HEK293T (cell line): ENCODE data around the gene PES1.
"Not testable (repeated sequence)": the region's sequence is repeated elsewhere in the genome, so short reads cannot be mapped to it uniquely, and the experiment has no call there.

Experiments used
- CTCF ChIA-PET: fragments of 350-600 bp; formaldehyde crosslinking; extraction: SDS; loops from one replicate; lab custom pipeline; 2021; ENCODE audit warnings: antibody characterized with exemption, inconsistent platforms; lab: Yijun Ruan, JAX
- POLR2A ChIA-PET: fragments of 350-600 bp; formaldehyde crosslinking; extraction: SDS; loops from one replicate; lab custom pipeline; 2020; ENCODE audit warnings: antibody characterized with exemption, inconsistent platforms; lab: Yijun Ruan, JAX
- DNase-seq: peaks from one replicate; pipeline ENCODE4 v3.0.0; 2012; ENCODE audit warnings: mixed read lengths; ENCODE audit errors: extremely low spot score
- ARNT ChIP-seq: fragments of 450-650 bp; IDR thresholded peaks from 2 replicates; pipeline ENCODE4 v1.6.1; 2017; ENCODE audit warnings: mild to moderate bottlenecking
- BHLHE40 ChIP-seq: fragments of 450-650 bp; IDR thresholded peaks from 2 replicates; pipeline ENCODE4 v1.6.1; 2016; ENCODE audit warnings: mild to moderate bottlenecking, moderate library complexity, borderline replicate concordance
- CTBP1 ChIP-seq: fragments of 450-650 bp; IDR thresholded peaks from 2 replicates; pipeline ENCODE4 v1.6.1; 2016; ENCODE audit warnings: borderline replicate concordance
- ELF4 ChIP-seq: fragments of 450-650 bp; IDR thresholded peaks from 2 replicates; pipeline ENCODE4 v1.6.1; 2017; ENCODE audit warnings: antibody characterized with exemption
- FOXA1 ChIP-seq: fragments of 450-650 bp; IDR thresholded peaks from 2 replicates; pipeline ENCODE4 v1.6.1; 2016; ENCODE audit warnings: mild to moderate bottlenecking
- FOXK2 ChIP-seq: fragments of 450-650 bp; IDR thresholded peaks from 2 replicates; pipeline ENCODE4 v1.6.1; 2016; ENCODE audit warnings: mild to moderate bottlenecking
- FOXM1 ChIP-seq: fragments of 450-650 bp; IDR thresholded peaks from 2 replicates; pipeline ENCODE4 v1.6.1; 2017; ENCODE audit warnings: mild to moderate bottlenecking, borderline replicate concordance
- HDGF ChIP-seq: fragments of 450-650 bp; IDR thresholded peaks from 2 replicates; pipeline ENCODE4 v1.6.1; 2017; ENCODE audit warnings: antibody characterized with exemption, borderline replicate concordance
- L3MBTL2 ChIP-seq: fragments of 450-650 bp; conservative IDR thresholded peaks from 2 replicates; pipeline ENCODE4 v1.6.1; 2016; ENCODE audit warnings: mild to moderate bottlenecking
- LEF1 ChIP-seq: fragments of 450-650 bp; IDR thresholded peaks from 2 replicates; pipeline ENCODE4 v1.6.1; 2017; ENCODE audit warnings: mild to moderate bottlenecking, borderline replicate concordance
- NFRKB ChIP-seq: fragments of 450-650 bp; IDR thresholded peaks from 2 replicates; pipeline ENCODE4 v1.6.1; 2016; ENCODE audit warnings: mild to moderate bottlenecking, moderate library complexity
- SP1 ChIP-seq: fragments of 450-650 bp; IDR thresholded peaks from 2 replicates; pipeline ENCODE4 v1.6.1; 2017
- SUZ12 ChIP-seq: fragments of 450-650 bp; IDR thresholded peaks from 2 replicates; pipeline ENCODE4 v1.6.1; 2016; ENCODE audit warnings: mild to moderate bottlenecking
- TARDBP ChIP-seq: fragments of 450-650 bp; IDR thresholded peaks from 2 replicates; pipeline ENCODE4 v1.6.1; 2016
- ZNF384 ChIP-seq: fragments of 450-650 bp; IDR thresholded peaks from 2 replicates; pipeline ENCODE4 v1.6.1; 2016
- TF ChIP-seq, protein P1 (sequence below): fragments of 450-650 bp; IDR thresholded peaks from 2 replicates; pipeline ENCODE4 v1.6.1; 2016

Gene PES1

DNA sequence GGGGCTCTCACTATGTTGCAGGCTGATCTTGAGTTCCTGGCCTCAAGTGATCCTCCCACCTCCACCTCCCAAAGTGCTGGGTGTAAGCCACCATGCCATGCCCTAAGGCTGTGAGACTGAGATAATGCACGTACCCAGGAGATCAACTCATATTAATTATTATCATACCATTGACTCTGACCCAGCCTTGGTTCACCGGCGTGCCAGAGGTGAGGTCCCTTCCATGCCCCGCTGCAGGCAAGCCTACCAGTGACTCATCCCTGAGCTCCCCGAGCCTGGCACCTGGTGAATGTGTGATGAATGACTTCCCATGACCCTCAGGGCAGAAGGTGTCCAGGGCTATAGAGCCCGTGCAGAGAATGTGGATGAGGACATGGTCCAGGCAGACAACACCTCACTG, 29.3 kb downstream of the PES1 start:
- TF ChIP-seq, protein P1, sequence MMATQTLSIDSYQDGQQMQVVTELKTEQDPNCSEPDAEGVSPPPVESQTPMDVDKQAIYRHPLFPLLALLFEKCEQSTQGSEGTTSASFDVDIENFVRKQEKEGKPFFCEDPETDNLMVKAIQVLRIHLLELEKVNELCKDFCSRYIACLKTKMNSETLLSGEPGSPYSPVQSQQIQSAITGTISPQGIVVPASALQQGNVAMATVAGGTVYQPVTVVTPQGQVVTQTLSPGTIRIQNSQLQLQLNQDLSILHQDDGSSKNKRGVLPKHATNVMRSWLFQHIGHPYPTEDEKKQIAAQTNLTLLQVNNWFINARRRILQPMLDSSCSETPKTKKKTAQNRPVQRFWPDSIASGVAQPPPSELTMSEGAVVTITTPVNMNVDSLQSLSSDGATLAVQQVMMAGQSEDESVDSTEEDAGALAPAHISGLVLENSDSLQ: no peak
- TF ChIP-seq HDGF: no peak
- no peak for TF ChIP-seq L3MBTL2
- TF ChIP-seq SP1: no peak
- no peak for TF ChIP-seq LEF1
- TF ChIP-seq ELF4: no peak
- no peak for TF ChIP-seq ARNT
- no peak for TF ChIP-seq FOXA1
- TF ChIP-seq TARDBP: no peak
- no peak for TF ChIP-seq SUZ12
- ChIA-PET CTCF (no interaction called here), POLR2A (no interaction called here)
- DNase-seq: no peak

DNA sequence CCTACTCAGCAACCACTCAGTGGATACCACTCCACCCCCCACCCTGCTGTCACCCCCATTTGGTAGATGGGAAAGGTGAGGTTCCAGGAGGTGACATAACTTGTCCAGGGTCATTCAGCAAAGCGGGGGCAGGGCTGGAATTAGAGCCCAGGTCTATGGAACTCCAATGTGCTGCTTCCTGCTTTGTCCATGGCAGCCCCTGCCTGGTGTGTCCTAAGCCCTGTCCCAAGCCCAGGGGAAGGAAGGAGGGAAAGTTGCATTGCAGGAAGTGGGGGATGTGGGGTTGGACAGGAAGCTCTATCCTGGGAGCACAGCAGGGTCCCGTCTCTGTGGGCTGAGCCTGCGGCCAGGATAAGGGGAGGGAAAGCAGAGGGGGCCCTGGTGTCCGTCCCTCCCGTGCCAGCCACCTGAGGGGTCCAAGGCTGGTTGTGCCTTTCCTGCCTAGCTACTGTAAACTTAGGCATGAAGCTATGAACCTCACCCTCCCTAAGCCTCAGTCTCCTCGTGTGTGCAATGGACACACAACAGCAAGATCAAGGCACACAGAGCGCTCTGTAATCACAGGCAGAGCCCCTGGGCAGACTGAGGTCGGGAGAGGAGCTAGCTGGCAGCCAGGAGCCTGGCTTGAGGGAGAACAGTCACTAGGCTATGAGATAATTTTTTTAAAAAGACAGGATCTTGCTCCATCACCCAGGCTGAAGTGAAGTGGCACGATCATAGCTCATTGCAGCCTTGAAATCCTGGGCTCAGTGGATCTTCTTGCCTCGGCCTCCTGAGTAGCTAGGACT, 30.1 kb downstream of the PES1 start:
- ChIA-PET CTCF (interaction anchor here (0.5 kb wide), 1 partner anchor 1121 kb away, joined by 4 read pairs; no protein-coding TSS in a partner anchor), POLR2A (no interaction called here)
- TF ChIP-seq TARDBP: no peak
- no peak for DNase-seq

DNA sequence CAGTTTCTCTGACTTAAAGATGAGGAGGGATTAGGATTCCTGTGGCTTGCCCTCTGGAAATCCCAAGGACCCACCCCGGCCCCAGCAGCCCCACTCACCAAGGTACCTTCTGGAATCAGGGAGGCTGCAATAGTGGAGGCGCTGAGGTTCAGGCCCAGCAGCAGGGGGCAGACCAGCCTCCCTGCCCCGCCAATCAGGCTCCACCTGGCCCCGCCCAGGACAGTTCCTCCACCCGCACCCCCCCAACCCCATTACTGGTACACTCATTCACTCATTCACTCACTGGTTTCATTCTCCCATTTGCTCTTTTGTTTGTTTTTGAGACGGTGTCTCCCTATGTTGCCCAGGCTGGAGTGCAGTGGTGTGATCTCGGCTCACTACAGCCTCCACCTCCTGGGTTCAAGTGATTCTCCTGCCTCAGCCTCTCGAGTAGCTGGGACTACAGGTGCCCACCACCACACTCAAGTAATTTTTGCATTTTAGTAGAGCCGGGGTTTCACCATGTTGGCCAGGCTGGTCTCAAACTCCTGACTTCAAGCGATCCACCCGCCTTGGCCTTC, 31.0 kb downstream of the PES1 start:
- CTCF ChIA-PET, POLR2A ChIA-PET: not testable (repeated sequence)
- TF ChIP-seq, protein P1: peak; percentile 81
- DNase-seq: peak; percentile 55

DNA sequence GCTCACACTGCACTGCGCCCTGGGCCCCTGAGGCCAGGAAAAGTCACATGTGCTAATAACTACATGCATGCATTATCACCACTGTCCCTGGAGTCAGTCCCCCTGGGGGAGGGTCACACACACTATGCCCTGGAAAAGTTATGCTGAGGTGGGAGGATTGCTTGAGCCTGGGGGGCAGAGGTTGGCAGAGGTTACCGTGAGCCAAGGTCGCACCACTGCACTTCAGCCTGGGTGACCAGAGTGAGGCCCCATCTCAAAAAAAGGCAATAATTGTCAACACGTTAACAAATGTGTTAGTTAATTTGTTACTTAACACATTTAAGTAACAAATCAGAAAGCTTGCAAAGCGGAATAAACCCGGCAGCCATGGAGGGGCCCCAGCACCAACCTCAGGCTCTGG, 31.8 kb downstream of the PES1 start:
- TF ChIP-seq FOXK2: no peak
- no peak for TF ChIP-seq FOXA1
- TF ChIP-seq NFRKB: no peak
- no peak for TF ChIP-seq CTBP1
- no peak for TF ChIP-seq L3MBTL2
- no peak for TF ChIP-seq HDGF
- TF ChIP-seq ZNF384: no peak
- no peak for TF ChIP-seq LEF1
- no peak for TF ChIP-seq ARNT
- TF ChIP-seq, protein P1: no peak
- TF ChIP-seq ELF4: no peak
- no peak for TF ChIP-seq TARDBP
- TF ChIP-seq SP1: no peak
- TF ChIP-seq SUZ12: no peak
- TF ChIP-seq BHLHE40: no peak
- TF ChIP-seq FOXM1: no peak
- ChIA-PET POLR2A (no interaction called here), CTCF (no interaction called here)
- no peak for DNase-seq

DNA sequence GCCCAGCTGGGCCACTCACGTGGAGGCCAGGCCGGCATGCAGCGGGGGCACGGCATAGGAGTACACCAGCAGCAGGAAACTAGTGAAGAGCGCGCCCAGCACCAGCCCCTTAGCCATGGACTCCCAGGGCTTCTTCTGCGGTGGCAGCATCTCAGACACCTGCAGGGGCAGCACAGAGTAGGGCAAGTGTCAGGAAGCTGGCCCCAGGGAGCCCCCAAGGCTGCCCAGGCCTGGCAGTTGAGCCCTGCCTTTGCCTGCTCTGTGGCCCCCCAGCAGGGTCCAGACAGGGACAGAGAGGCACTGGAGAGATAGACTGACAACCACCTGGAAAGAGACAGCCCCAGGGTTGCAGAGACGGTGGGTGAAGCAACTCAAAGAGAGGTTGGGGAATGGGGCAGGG, 34.5 kb downstream of the PES1 start:
- POLR2A ChIA-PET: no interaction called here
- no peak for DNase-seq
- CTCF ChIA-PET: interaction anchor here (1.0 kb wide), 1 partner anchor 655 kb away, joined by 3 read pairs; no protein-coding TSS in a partner anchor
- TF ChIP-seq BHLHE40 (no peak), SP1 (no peak), TARDBP (no peak), LEF1 (no peak), ZNF384 (no peak), SUZ12 (no peak), NFRKB (no peak), ARNT (no peak), FOXA1 (no peak), L3MBTL2 (no peak), ELF4 (no peak), FOXM1 (no peak), CTBP1 (no peak), FOXK2 (no peak), HDGF (no peak)
- TF ChIP-seq, protein P1: no peak

DNA sequence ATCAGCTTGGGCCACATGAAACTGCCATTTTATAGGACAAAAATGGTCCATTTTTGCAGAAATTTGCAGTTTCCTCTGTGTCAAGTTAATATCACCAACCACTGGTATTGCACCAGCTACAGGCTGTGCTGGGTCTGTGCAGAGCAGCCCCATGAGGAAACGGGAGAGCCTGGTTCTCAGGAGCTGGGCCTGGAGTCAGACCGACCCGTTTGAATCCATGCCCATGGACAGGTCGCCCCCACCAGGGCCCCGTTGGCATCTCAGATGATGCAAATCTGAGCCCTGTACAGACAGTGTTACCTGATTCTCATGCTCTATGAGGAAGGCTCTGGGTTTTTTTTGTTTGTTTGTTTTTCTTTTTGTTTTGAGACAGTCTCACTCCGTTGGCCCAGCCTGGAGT, 35.3 kb downstream of the PES1 start:
- TF ChIP-seq ZNF384 (no peak), TARDBP (no peak), HDGF (no peak), BHLHE40 (no peak), SP1 (no peak), ELF4 (no peak), CTBP1 (no peak), SUZ12 (no peak), FOXA1 (no peak), NFRKB (no peak), ARNT (no peak), LEF1 (no peak), L3MBTL2 (no peak), FOXK2 (no peak), FOXM1 (no peak)
- TF ChIP-seq, protein P1: no peak
- DNase-seq: no peak
- ChIA-PET CTCF (no interaction called here), POLR2A (no interaction called here)
